ENCODE results near the gene VAV3.

Gene VAV3

GRCh38 chr1:107936498-107937481, 28.2 kb downstream of the VAV3 start:
- DNase-seq (ENCODE audit: low read depth): no peak

GRCh38 chr1:107935396-107936064, 29.4 kb downstream of the VAV3 start:
- no peak for DNase-seq (ENCODE audit: low read depth)

GRCh38 chr1:107934578-107934977, 30.4 kb downstream of the VAV3 start:
- no peak for DNase-seq (ENCODE audit: low read depth)

- no peak for DNase-seq (ENCODE audit: low read depth)
Measured at GRCh38 chr1:107933736-107934135, 31.2 kb downstream of the VAV3 start.

GRCh38 chr1:107930292-107930691, 34.7 kb downstream of the VAV3 start:
- no peak for DNase-seq (ENCODE audit: low read depth)

GRCh38 chr1:107927820-107928219, 37.2 kb downstream of the VAV3 start:
- DNase-seq (ENCODE audit: low read depth): no peak

- no peak for DNase-seq (ENCODE audit: low read depth)
Measured at GRCh38 chr1:107926436-107927080, 38.4 kb downstream of the VAV3 start.

- no peak for DNase-seq (ENCODE audit: low read depth)
Measured at GRCh38 chr1:107925565-107925964, 39.4 kb downstream of the VAV3 start.

GRCh38 chr1:107920999-107921398, 44.0 kb downstream of the VAV3 start:
- no peak for DNase-seq (ENCODE audit: low read depth)

GRCh38 chr1:107920561-107920960, 44.4 kb downstream of the VAV3 start:
- no peak for DNase-seq (ENCODE audit: low read depth)

- DNase-seq (ENCODE audit: low read depth): no peak
Measured at GRCh38 chr1:107919953-107920352, 45.0 kb downstream of the VAV3 start.

- DNase-seq (ENCODE audit: low read depth): no peak
Measured at GRCh38 chr1:107914119-107914765, 50.7 kb downstream of the VAV3 start.

- DNase-seq (ENCODE audit: low read depth): no peak
Measured at GRCh38 chr1:107912656-107913055, 52.3 kb downstream of the VAV3 start.

- DNase-seq (ENCODE audit: low read depth): no peak
Measured at GRCh38 chr1:107900090-107900945, 64.7 kb downstream of the VAV3 start.

- DNase-seq (ENCODE audit: low read depth): no peak
Measured at GRCh38 chr1:107899655-107900054, 65.3 kb downstream of the VAV3 start.

GRCh38 chr1:107897438-107898345, 67.3 kb downstream of the VAV3 start:
- no peak for DNase-seq (ENCODE audit: low read depth)

- no peak for DNase-seq (ENCODE audit: low read depth)
Measured at GRCh38 chr1:107896936-107897335, 68.0 kb downstream of the VAV3 start.

- DNase-seq (ENCODE audit: low read depth): no peak
Measured at GRCh38 chr1:107896401-107896800, 68.6 kb downstream of the VAV3 start.

- no peak for DNase-seq (ENCODE audit: low read depth)
Measured at GRCh38 chr1:107895403-107896191, 69.4 kb downstream of the VAV3 start.
